ENCODE results near the gene RERE. TPM values are rescaled to one million over a fixed set of nuclear protein-coding genes. Genes with fewer than 3 reads are reported as not detected.

RERE gene
- total RNA-seq, 1 experiment from 2014 or later = 40.6 TPM

GRCh38 chr1:8812081-8812480 lies 5.4 kb downstream of the RERE start:
- H3K4me3 ChIP-seq (replicated peaks in 1 of 2; ENCODE audit: low read depth in 1 of 2, low read length in 2 of 2) = no peak overlapping the region
- ChIA-PET RAD21 (ENCODE audit: low non-redundant PET in 1 of 2, low total read pairs in 2 of 2, uncharacterized antibody in 2 of 2, unreplicated experiment in 2 of 2) (no interaction called here), POLR2A (no interaction called here), CTCF (no interaction called here)
- no peaks in the 10 kb centered on the region for H3K9me3 ChIP-seq (ENCODE audit: control insufficient read depth in 1 of 2, insufficient read depth in 1 of 2, low read depth in 1 of 2, low read length in 2 of 2)
- DNase-seq (ENCODE audit: low read depth, low spot score) = no peak
- BruUV-seq (replicated peaks) = no TSS peak
- H4K20me1 ChIP-seq (ENCODE audit: insufficient read depth) = no peaks in the 10 kb centered on the region
- peaks cover 77% of the 10 kb centered on the region for H3K79me2 ChIP-seq (ENCODE audit: insufficient read depth, low read length)
- no peak for TF ChIP-seq EGR1 (IDR thresholded peaks at IDR 0.05; ENCODE audit: low read depth)
- TF ChIP-seq EZH2phosphoT487 (IDR thresholded peaks at IDR 0.05; ENCODE audit: borderline replicate concordance) = no peak
- TF ChIP-seq ZFX (IDR thresholded peaks at IDR 0.05) = no peak
- TF ChIP-seq, protein P1, sequence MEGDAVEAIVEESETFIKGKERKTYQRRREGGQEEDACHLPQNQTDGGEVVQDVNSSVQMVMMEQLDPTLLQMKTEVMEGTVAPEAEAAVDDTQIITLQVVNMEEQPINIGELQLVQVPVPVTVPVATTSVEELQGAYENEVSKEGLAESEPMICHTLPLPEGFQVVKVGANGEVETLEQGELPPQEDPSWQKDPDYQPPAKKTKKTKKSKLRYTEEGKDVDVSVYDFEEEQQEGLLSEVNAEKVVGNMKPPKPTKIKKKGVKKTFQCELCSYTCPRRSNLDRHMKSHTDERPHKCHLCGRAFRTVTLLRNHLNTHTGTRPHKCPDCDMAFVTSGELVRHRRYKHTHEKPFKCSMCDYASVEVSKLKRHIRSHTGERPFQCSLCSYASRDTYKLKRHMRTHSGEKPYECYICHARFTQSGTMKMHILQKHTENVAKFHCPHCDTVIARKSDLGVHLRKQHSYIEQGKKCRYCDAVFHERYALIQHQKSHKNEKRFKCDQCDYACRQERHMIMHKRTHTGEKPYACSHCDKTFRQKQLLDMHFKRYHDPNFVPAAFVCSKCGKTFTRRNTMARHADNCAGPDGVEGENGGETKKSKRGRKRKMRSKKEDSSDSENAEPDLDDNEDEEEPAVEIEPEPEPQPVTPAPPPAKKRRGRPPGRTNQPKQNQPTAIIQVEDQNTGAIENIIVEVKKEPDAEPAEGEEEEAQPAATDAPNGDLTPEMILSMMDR (IDR thresholded peaks at IDR 0.05 in 2 of 3, conservative IDR thresholded peaks at IDR 0.05 in 1 of 3; ENCODE audit: borderline replicate concordance in 1 of 3, insufficient read depth in 1 of 3, low read depth in 2 of 3, low read length in 2 of 3) = no peak
- no peak for TF ChIP-seq TCF7L2 (IDR thresholded peaks at IDR 0.05; ENCODE audit: borderline replicate concordance, extremely low read depth, insufficient read depth, insufficient read length)
- no peak for TF ChIP-seq REST (IDR thresholded peaks at IDR 0.05; ENCODE audit: low read depth)
- no peak for TF ChIP-seq SRF (IDR thresholded peaks at IDR 0.05; ENCODE audit: low read depth)
- TF ChIP-seq JUND (IDR thresholded peaks at IDR 0.05) = no peak
- no peak for TF ChIP-seq FOSL1 (IDR thresholded peaks at IDR 0.05; ENCODE audit: low read depth)
- TF ChIP-seq POLR2AphosphoS5 (IDR thresholded peaks at IDR 0.05; ENCODE audit: low read depth, low read length) = no peak
- TF ChIP-seq SIN3A (IDR thresholded peaks at IDR 0.05; ENCODE audit: low read depth) = no peak
- H3K36me3 ChIP-seq (ENCODE audit: control insufficient read depth in 1 of 2, insufficient read depth in 2 of 2, low read length in 2 of 2) = no peaks in the 10 kb centered on the region
- H3K4me2 ChIP-seq (ENCODE audit: low read length) = no peak overlapping the region
- H3K9me2 ChIP-seq (ENCODE audit: insufficient read depth) = no peaks in the 10 kb centered on the region
- intact Hi-C loops (cut with micrococcal nuclease) = no loop called here
- H3K27me3 ChIP-seq (ENCODE audit: insufficient read depth, low read length) = no peaks in the 10 kb centered on the region
- H2AFZ ChIP-seq (ENCODE audit: low read depth, low read length, poor library complexity, severe bottlenecking) = no peak overlapping the region
- no peak overlapping the region for H3K9ac ChIP-seq (ENCODE audit: low read length)
- ATAC-seq = no peak
- no peak overlapping the region for H3K27ac ChIP-seq (ENCODE audit: low read depth, low read length)
- H3K4me1 ChIP-seq (ENCODE audit: control insufficient read depth in 1 of 2, insufficient read depth in 2 of 2, low read length in 2 of 2) = peaks cover 5 to 23% of the 10 kb centered on the region in 2 experiments; a peak in 3 of 4 replicates
